Activated gamma-delta T cell treated with anti-CD3 and anti-CD28 coated beads, Interleukin-2, amount 50 U/mL, for 16 hours (primary cell): Measurements from ENCODE around the gene EML4.

Experiments
- DNase-seq: peaks from one replicate; pipeline ENCODE4 v3.0.0-alpha.2; 2020; ENCODE audit warnings: low read depth

The EML4 gene

DNA sequence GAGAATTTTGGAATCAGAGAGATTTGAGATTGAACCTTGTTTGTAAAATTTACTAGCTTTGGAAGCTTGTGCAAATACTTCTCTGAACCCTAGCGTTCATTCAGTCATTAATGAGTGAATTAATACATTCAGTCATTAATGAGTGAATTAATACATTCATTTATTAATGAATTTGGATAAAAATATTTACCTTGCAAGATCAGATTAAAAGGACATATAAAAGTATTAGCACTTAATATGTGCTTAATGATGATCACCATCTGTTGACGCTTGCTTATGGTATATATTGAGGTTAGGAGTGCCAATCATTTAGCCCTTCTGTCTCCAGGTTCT is 26.9 kb downstream of the EML4 start:
- DNase-seq = no peak

GRCh38 chr2:42196403-42197267 is 27.5 kb downstream of the EML4 start:
- peak; percentile 12 for DNase-seq

DNA sequence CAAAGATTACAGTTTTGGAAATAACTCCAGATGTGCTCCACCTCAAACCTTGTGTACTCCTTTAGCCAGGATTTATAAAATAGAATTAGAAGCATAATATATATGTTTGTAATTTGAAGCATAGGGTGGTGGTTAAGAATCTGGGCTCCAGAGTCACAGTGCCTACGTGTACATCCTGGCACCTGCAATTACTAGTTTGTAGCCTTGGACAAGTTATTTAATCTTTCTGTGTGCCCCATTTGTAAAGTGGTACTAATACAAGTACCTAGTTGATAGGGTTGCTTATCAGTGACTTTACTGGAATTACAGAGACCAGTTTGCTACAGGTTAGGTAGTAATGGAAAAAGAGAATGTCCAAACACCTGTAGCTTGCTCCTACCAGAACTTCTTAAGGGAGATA is 28.6 kb downstream of the EML4 start:
- no peak for DNase-seq

DNA sequence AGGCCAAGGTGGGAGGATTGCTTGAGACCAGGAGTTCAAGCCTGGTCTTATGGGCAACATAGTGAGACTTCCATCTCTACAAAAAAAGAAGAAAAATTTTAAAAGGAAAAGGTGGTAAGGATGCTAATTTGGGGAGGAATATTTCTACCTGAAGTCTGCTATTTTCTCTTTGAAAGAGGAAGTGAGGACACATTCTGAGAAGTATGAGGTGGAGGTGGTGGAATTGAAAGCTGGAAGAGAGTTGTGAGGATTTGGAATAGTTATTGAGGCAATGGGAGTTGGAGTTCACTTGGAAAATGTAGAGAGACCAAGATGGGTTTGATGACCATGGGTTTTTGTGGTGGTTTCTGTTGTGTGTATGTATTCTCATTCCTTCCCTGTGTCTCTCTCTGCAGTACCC is 29.3 kb downstream of the EML4 start:
- DNase-seq = no peak

DNA sequence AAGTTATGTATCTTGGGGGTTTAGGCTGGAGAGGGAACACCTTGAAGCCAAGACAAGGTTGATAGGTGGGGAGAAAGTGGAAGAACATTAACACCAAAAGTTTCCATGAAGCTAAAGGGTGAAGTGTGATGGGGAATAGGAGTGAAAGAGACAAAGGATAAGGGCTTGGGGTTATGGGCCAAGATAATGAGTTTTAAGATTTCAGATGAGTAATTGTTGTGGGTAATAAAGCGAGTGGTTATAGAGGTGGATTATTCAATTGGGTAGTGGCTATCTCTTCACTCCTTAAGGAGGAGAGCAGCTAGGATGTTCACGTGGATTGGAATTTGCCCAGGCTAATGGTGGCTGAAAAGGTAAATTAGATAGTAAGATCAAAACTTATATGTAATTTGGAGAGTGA is 29.8 kb downstream of the EML4 start:
- DNase-seq = no peak

- DNase-seq = no peak
These were observed 30.5 kb downstream of the EML4 start for GRCh38 chr2:42199626-42200025.

GRCh38 chr2:42200926-42201855 is 32.0 kb downstream of the EML4 start:
- DNase-seq = no peak

- DNase-seq = no peak
These were observed 33.5 kb downstream of the EML4 start for GRCh38 chr2:42202634-42203008.

GRCh38 chr2:42203792-42204191 is 34.6 kb downstream of the EML4 start:
- DNase-seq = no peak

GRCh38 chr2:42205337-42205736 is 36.2 kb downstream of the EML4 start:
- no peak for DNase-seq

GRCh38 chr2:42207826-42208225 is 38.7 kb downstream of the EML4 start:
- DNase-seq = no peak

GRCh38 chr2:42210203-42210602 is 41.0 kb downstream of the EML4 start:
- DNase-seq = no peak

DNA sequence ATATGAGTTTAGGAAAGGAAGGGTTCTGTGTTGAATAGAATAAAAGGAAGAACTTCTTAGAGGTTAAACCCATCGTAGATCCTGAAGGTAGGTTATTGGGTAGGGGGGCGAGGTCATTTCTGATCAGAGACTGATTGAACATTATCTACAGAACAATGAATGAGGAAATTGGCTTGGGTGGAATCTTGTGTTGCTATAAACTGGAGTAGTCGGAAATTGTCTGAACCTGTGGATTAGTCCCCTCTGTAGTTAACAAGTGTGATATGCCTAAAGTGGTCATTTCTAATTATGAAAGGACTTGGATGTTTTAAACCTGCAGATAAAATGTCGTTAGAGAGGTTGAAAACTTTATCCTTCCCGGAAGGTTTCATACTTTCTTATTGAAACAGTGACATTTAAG is 42.1 kb downstream of the EML4 start:
- DNase-seq = no peak

- no peak for DNase-seq
These were observed 45.5 kb downstream of the EML4 start for GRCh38 chr2:42214669-42215068.

DNA sequence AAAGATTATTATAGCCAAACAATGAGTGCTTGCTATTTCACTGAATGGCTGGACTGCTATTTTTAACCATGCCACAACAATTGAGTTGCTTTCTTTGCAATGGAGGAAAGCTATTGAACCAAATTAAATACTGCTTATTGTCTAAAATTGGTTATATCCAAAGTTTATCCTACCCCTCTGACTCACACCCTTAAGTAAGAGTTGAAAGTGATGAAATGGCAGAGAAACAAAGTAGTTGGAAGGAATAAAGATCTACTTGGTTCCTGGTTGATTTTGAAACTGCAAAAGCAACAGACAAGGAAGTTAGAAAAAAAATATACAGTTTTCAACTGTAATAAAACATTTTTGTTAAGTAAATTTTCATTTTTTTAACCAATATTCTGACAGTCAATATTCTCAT is 47.5 kb downstream of the EML4 start:
- no peak for DNase-seq

DNA sequence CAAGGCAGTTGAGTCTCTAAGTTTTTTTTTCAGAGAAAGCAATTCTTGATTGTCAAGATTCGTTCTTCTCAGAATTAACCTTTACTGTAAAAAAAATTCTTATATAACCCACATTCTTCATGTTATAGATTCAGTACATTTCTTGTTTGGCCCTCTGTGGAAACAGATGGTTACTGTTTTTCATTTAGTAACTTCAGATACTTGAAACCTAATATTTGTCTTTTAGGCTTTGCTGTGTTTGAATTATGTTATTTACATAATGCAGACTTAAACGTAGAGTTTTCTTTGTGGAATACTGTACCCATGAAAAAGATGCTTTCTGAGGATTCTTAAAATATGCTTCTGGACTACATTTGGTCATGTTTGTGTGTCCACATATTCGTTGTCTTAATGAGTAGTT is 48.2 kb downstream of the EML4 start:
- DNase-seq = no peak

GRCh38 chr2:42217914-42218313 is 48.8 kb downstream of the EML4 start:
- no peak for DNase-seq

- no peak for DNase-seq
These were observed 49.6 kb downstream of the EML4 start for GRCh38 chr2:42218712-42219111.

- DNase-seq = no peak
These were observed 50.0 kb downstream of the EML4 start for GRCh38 chr2:42219160-42219559.

GRCh38 chr2:42220566-42220965 is 51.4 kb downstream of the EML4 start:
- no peak for DNase-seq

GRCh38 chr2:42223067-42223854 is 54.1 kb downstream of the EML4 start:
- no peak for DNase-seq

GRCh38 chr2:42223855-42224268 is 54.7 kb downstream of the EML4 start:
- no peak for DNase-seq
